Suprapubic skin (tissue), 4 donors: Measurements from ENCODE around the gene ESR2. TPM values are rescaled to one million over a fixed set of nuclear protein-coding genes. Genes with fewer than 3 reads are reported as not detected.

Experiments used
- DNase-seq, 2 donors: peaks; one replicate each; pipeline ENCODE4 v3.0.0-alpha.2; 2019; ENCODE audit warnings: low spot score in 2 of 2
- H3K27ac ChIP-seq: fragments of 200-600 bp; sonication (generic); one replicate; pipeline ENCODE4 v1.5.1; 2019
- H3K27me3 ChIP-seq: fragments of 200-600 bp; sonication (generic); one replicate; pipeline ENCODE4 v1.5.1; 2019
- H3K36me3 ChIP-seq: fragments of 200-600 bp; sonication (generic); one replicate; pipeline ENCODE4 v1.5.1; 2019
- H3K4me1 ChIP-seq: fragments of 200-600 bp; sonication (generic); one replicate; pipeline ENCODE4 v1.5.1; 2019
- H3K4me3 ChIP-seq: fragments of 200-600 bp; sonication (generic); one replicate; pipeline ENCODE4 v1.5.1; 2019; ENCODE audit warnings: mild to moderate bottlenecking
- H3K9me3 ChIP-seq: fragments of 200-600 bp; sonication (generic); one replicate; pipeline ENCODE4 v1.5.1; 2019
- CTCF ChIP-seq, 2 donors: fragments of 200-600 bp in 1 of 2; fragments of 450-650 bp in 1 of 2; sonication (generic) in 1 of 2; IDR thresholded peaks; one replicate each; pipeline ENCODE4 v1.5.1; 2016 to 2019; ENCODE audit warnings: antibody characterized with exemption in 2 of 2, mild to moderate bottlenecking in 1 of 2, moderate library complexity in 1 of 2
- EP300 ChIP-seq: sonication (generic); formaldehyde crosslinking; IDR thresholded peaks from one replicate; pipeline ENCODE4 v1.6.1; 2017; ENCODE audit warnings: antibody characterized with exemption
- POLR2A ChIP-seq, 2 donors: fragments of 450-650 bp; IDR thresholded peaks; one replicate each; pipeline ENCODE4 v1.6.1; 2017; ENCODE audit warnings: antibody characterized with exemption in 2 of 2, mild to moderate bottlenecking in 2 of 2, moderate library complexity in 2 of 2
- POLR2AphosphoS5 ChIP-seq, 3 donors: sonication (generic); formaldehyde crosslinking; IDR thresholded peaks; one replicate each; pipeline ENCODE4 v1.6.1; 2017; ENCODE audit warnings: antibody characterized with exemption in 3 of 3
- WGBS: methylation state at CpG from one replicate; pipeline ENCODE4 v1.1.5; 2018; 5-methylcytosine and 5-hydroxymethylcytosine counted together
- total RNA-seq, 4 donors: library from RNA; depleted of rRNA; stranded (reverse); fragments of >200 nt; gene quantifications; one replicate each; pipeline ENCODE4 v1.1.0, GENCODE V29; 2016

Gene ESR2
- total RNA-seq, 4 donors from 2014 or later, result 0.38 to 1.4 (median 1.1) TPM; not detected in 1

GRCh38 chr14:64110802-64111201 is 183.4 kb downstream of the ESR2 start:
- Histone ChIP-seq H3K9me3 (no peaks in the 10 kb centered on the region), H3K36me3 (peaks cover 57% of the 10 kb centered on the region), H3K27me3 (no peaks in the 10 kb centered on the region), H3K4me3 (no peak overlapping the region), H3K4me1 (no peaks in the 10 kb centered on the region), H3K27ac (no peak overlapping the region)
- 97% methylated on average over 1 of the region's 1 CpG for WGBS
- no peak for DNase-seq
- TF ChIP-seq POLR2AphosphoS5 (IDR thresholded peaks at IDR 0.05) (no peak), POLR2A (IDR thresholded peaks at IDR 0.05) (no peak), CTCF (IDR thresholded peaks at IDR 0.05) (no peak), EP300 (no peak)

GRCh38 chr14:64109819-64110554 is 184.2 kb downstream of the ESR2 start:
- peaks cover 56% of the 10 kb centered on the region for H3K36me3 ChIP-seq
- H3K27ac ChIP-seq, result no peak overlapping the region
- H3K9me3 ChIP-seq, result no peaks in the 10 kb centered on the region
- no peak overlapping the region for H3K4me3 ChIP-seq
- 76% methylated on average over 1 of the region's 1 CpG for WGBS
- DNase-seq, result no peak
- no peaks in the 10 kb centered on the region for H3K27me3 ChIP-seq
- TF ChIP-seq EP300 (no peak), CTCF (IDR thresholded peaks at IDR 0.05) (no peak), POLR2A (IDR thresholded peaks at IDR 0.05) (no peak), POLR2AphosphoS5 (IDR thresholded peaks at IDR 0.05) (no peak)
- H3K4me1 ChIP-seq, result no peaks in the 10 kb centered on the region

GRCh38 chr14:64107438-64107837 is 186.7 kb downstream of the ESR2 start:
- Histone ChIP-seq H3K27ac (no peak overlapping the region), H3K27me3 (no peaks in the 10 kb centered on the region), H3K4me1 (no peaks in the 10 kb centered on the region), H3K9me3 (no peaks in the 10 kb centered on the region), H3K4me3 (no peak overlapping the region), H3K36me3 (peaks cover 57% of the 10 kb centered on the region)
- TF ChIP-seq POLR2AphosphoS5 (IDR thresholded peaks at IDR 0.05) (no peak), POLR2A (IDR thresholded peaks at IDR 0.05) (no peak), CTCF (IDR thresholded peaks at IDR 0.05) (no peak), EP300 (no peak)
- no peak for DNase-seq
- 95% methylated on average over 2 of the region's 2 CpGs for WGBS

GRCh38 chr14:64098120-64098519 is 196.1 kb downstream of the ESR2 start:
- H3K27me3 ChIP-seq, result no peaks in the 10 kb centered on the region
- H3K27ac ChIP-seq, result no peak overlapping the region
- no peak for DNase-seq
- WGBS, result 53% methylated on average over 4 of the region's 4 CpGs
- peaks cover 57% of the 10 kb centered on the region for H3K36me3 ChIP-seq
- no peaks in the 10 kb centered on the region for H3K9me3 ChIP-seq
- H3K4me3 ChIP-seq, result no peak overlapping the region
- no peaks in the 10 kb centered on the region for H3K4me1 ChIP-seq
- TF ChIP-seq POLR2A (IDR thresholded peaks at IDR 0.05), result no peak
- no peak for TF ChIP-seq CTCF (IDR thresholded peaks at IDR 0.05)
- TF ChIP-seq POLR2AphosphoS5 (IDR thresholded peaks at IDR 0.05), result no peak
- TF ChIP-seq EP300, result no peak

- H3K27me3 ChIP-seq, result no peaks in the 10 kb centered on the region
- H3K9me3 ChIP-seq, result no peaks in the 10 kb centered on the region
- no peak for DNase-seq
- H3K36me3 ChIP-seq, result peaks cover 56% of the 10 kb centered on the region
- TF ChIP-seq CTCF (IDR thresholded peaks at IDR 0.05) (no peak), POLR2AphosphoS5 (IDR thresholded peaks at IDR 0.05) (no peak), EP300 (no peak), POLR2A (IDR thresholded peaks at IDR 0.05) (no peak)
- H3K27ac ChIP-seq, result no peak overlapping the region
- no peaks in the 10 kb centered on the region for H3K4me1 ChIP-seq
- H3K4me3 ChIP-seq, result no peak overlapping the region
- 83% methylated on average over 3 of the region's 3 CpGs for WGBS
Observed at GRCh38 chr14:64095620-64096019, 198.6 kb downstream of the ESR2 start.
